Gastrocnemius medialis (tissue), 4 donors: ENCODE results near the gene PRKAG2. TPM values are rescaled to one million over a fixed set of nuclear protein-coding genes. Genes with fewer than 3 reads are reported as not detected.

Experiments used
- ATAC-seq, 2 donors: fragments of 150-250 bp; one replicate each; pipeline ENCODE4 v1.9.1; 2016
- DNase-seq, 2 donors: peaks; one replicate each; pipeline ENCODE4 v3.0.0-alpha.2; 2019
- H3K27ac ChIP-seq, 4 donors: fragments of 200-600 bp; sonication (generic); 1 replicate in 1 of 4; 2 replicates in 3 of 4; pipeline ENCODE4 v1.5.1; 2016 to 2018; ENCODE audit warnings: mild to moderate bottlenecking in 2 of 4, moderate library complexity in 1 of 4
- H3K27me3 ChIP-seq, 3 donors: fragments of 200-600 bp; sonication (generic) in 2 of 3; 1 replicate in 1 of 3; 2 replicates in 2 of 3; pipeline versions ENCODE4 v1.5.1 to v1.6.0; 2016 to 2019; ENCODE audit warnings: mild to moderate bottlenecking in 1 of 3, moderate library complexity in 1 of 3
- H3K36me3 ChIP-seq, 2 donors: fragments of 200-600 bp; sonication (generic) in 1 of 2; one replicate each; pipeline ENCODE4 v1.5.1; 2017 to 2018
- H3K4me1 ChIP-seq, 2 donors: fragments of 200-600 bp; sonication (generic) in 1 of 2; one replicate each; pipeline ENCODE4 v1.5.1; 2016 to 2017; ENCODE audit warnings: mild to moderate bottlenecking in 2 of 2
- H3K4me3 ChIP-seq, 4 donors: fragments of 200-600 bp; sonication (generic) in 3 of 4; 1 replicate in 1 of 4; 2 replicates in 3 of 4; pipeline ENCODE4 v1.5.1; 2016 to 2019; ENCODE audit warnings: mild to moderate bottlenecking in 2 of 4
- H3K9me3 ChIP-seq, 3 donors: fragments of 200-600 bp; sonication (generic) in 2 of 3; 1 replicate in 1 of 3; 2 replicates in 2 of 3; pipeline ENCODE4 v1.5.1; 2016 to 2019
- POLR2A ChIP-seq, 2 donors: fragments of 450-650 bp; IDR thresholded peaks; one replicate each; pipeline ENCODE4 v1.6.1; 2017; ENCODE audit warnings: antibody characterized with exemption in 2 of 2, mild to moderate bottlenecking in 2 of 2, moderate library complexity in 2 of 2
- in situ Hi-C, 4 donors: fragments of 200-750 bp; cut with MboI; loops; one replicate each; pipeline versions ENCODE4 v1.15.0 to v1.8.0; 2017; ENCODE audit warnings: low sequenced_read_pairs in 4 of 4
- intact Hi-C: fragments of 100-400 bp; cut with DNase I; formaldehyde crosslinking; loops from one replicate; pipeline ENCODE4 v1.15.1; 2023; ENCODE audit warnings: low total_unique reads
- total RNA-seq, 4 donors: library from RNA; depleted of rRNA; stranded (reverse); fragments of >200 nt; gene quantifications; one replicate each; pipeline versions ENCODE4 v1.1.0 to v1.2.3, GENCODE V29; 2016
- TF ChIP-seq, protein P1 (sequence below), 5 experiments: fragments of 450-650 bp in 3 of 5; fragments of 200-600 bp in 2 of 5; sonication (generic) in 2 of 5; IDR thresholded peaks in 4 of 5; conservative IDR thresholded peaks in 1 of 5; 1 replicate in 4 of 5; 2 replicates in 1 of 5; pipeline ENCODE4 v1.5.1; 2016 to 2019; ENCODE audit warnings: antibody characterized with exemption in 5 of 5, mild to moderate bottlenecking in 3 of 5, moderate library complexity in 3 of 5

PRKAG2 gene
- total RNA-seq, 4 donors from 2014 or later, result 5.3 to 32.6 (median 13.9) TPM

- in situ Hi-C loops, result no loop called here
- Histone ChIP-seq H3K36me3 (no peaks in the 10 kb centered on the region), H3K9me3 (no peaks in the 10 kb centered on the region), H3K27me3 (no peaks in the 10 kb centered on the region), H3K4me3 (no peak overlapping the region), H3K4me1 (peaks cover 8 to 15% of the 10 kb centered on the region in 2 donors), H3K27ac (peak overlapping the region in 1 of 4 donors; percentile 66)
- ATAC-seq, result no peak
- TF ChIP-seq, protein P1, sequence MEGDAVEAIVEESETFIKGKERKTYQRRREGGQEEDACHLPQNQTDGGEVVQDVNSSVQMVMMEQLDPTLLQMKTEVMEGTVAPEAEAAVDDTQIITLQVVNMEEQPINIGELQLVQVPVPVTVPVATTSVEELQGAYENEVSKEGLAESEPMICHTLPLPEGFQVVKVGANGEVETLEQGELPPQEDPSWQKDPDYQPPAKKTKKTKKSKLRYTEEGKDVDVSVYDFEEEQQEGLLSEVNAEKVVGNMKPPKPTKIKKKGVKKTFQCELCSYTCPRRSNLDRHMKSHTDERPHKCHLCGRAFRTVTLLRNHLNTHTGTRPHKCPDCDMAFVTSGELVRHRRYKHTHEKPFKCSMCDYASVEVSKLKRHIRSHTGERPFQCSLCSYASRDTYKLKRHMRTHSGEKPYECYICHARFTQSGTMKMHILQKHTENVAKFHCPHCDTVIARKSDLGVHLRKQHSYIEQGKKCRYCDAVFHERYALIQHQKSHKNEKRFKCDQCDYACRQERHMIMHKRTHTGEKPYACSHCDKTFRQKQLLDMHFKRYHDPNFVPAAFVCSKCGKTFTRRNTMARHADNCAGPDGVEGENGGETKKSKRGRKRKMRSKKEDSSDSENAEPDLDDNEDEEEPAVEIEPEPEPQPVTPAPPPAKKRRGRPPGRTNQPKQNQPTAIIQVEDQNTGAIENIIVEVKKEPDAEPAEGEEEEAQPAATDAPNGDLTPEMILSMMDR (IDR thresholded peaks at IDR 0.05 in 4 of 5, conservative IDR thresholded peaks at IDR 0.05 in 1 of 5), result no peak
- no peak for TF ChIP-seq POLR2A (IDR thresholded peaks at IDR 0.05)
- intact Hi-C loops, result loop anchor here (2.0 to 10.0 kb wide), 3 partner anchors 90 to 238 kb away; partner anchors contain the start of gene GALNT11
- DNase-seq, result no peak
These were observed 4.1 kb downstream of the PRKAG2 start for GRCh38 chr7:151872531-151873401.

DNA sequence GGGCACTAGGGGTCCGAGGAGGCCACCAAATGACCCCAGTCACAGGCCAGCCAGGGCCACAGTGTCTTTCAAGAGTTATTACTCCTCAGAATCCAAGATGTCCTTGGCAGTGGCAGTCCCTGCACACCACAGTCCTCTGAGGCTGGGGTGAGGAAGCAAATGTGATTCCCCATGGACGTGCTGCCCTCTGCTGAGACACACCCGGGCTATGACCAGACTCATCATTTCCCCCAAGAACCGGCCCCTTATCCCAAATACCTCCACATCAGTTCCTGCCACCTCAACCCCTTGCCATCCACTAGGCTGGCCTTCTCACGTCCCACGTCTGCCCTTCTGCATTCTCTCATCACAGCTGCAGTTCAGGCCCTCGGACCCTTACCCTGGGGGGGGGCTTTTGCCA is 5.0 kb downstream of the PRKAG2 start:
- no peak overlapping the region for H3K27ac ChIP-seq
- in situ Hi-C loops, result no loop called here
- ATAC-seq (no peak), DNase-seq (no peak)
- no peaks in the 10 kb centered on the region for H3K9me3 ChIP-seq
- no peak overlapping the region for H3K4me3 ChIP-seq
- TF ChIP-seq, protein P1 (IDR thresholded peaks at IDR 0.05 in 4 of 5, conservative IDR thresholded peaks at IDR 0.05 in 1 of 5), result no peak
- TF ChIP-seq POLR2A (IDR thresholded peaks at IDR 0.05), result no peak
- intact Hi-C loops, result loop anchor here (2.0 to 10.0 kb wide), 3 partner anchors 89 to 237 kb away; partner anchors contain the start of gene GALNT11
- peaks cover 8 to 12% of the 10 kb centered on the region in 2 donors for H3K4me1 ChIP-seq
- H3K27me3 ChIP-seq, result no peaks in the 10 kb centered on the region
- H3K36me3 ChIP-seq, result no peaks in the 10 kb centered on the region

DNA sequence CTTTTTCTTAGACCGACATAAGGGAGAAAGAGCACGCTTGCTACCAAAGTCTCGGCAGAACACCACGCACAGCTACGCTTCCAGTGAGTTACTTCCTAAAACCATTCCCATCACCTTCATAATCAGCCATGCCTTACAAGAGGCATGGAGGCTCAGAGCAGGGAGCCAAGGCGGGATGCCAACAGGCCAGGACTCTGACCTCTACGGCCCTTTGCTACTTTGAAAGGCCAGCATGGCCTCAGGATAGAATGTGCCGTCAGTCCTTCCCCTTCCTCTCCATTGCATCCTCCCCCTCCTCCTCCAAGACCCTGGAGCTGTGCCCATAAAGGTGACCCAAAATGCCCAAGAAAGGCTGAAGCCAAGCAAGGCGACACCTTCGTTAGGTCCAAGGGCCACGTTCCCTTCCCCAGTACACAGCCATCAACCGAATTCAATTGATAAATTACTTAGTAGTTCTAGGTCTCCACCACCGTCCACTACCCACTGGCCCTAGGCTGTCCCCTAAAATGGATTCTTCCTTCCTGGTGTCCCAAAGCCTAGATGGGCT is 5.7 kb downstream of the PRKAG2 start:
- TF ChIP-seq, protein P1 (IDR thresholded peaks at IDR 0.05 in 4 of 5, conservative IDR thresholded peaks at IDR 0.05 in 1 of 5), result no peak
- TF ChIP-seq POLR2A (IDR thresholded peaks at IDR 0.05), result no peak
- Histone ChIP-seq H3K4me1 (peaks cover 8 to 12% of the 10 kb centered on the region in 2 donors), H3K27me3 (no peaks in the 10 kb centered on the region), H3K9me3 (no peaks in the 10 kb centered on the region), H3K4me3 (no peak overlapping the region), H3K27ac (no peak overlapping the region), H3K36me3 (no peaks in the 10 kb centered on the region)
- ATAC-seq (no peak), DNase-seq (no peak)
- intact Hi-C loops, result loop anchor here (10.0 kb wide), 2 partner anchors 154 to 236 kb away; partner anchors contain the start of gene GALNT11
- in situ Hi-C loops, result no loop called here

DNA sequence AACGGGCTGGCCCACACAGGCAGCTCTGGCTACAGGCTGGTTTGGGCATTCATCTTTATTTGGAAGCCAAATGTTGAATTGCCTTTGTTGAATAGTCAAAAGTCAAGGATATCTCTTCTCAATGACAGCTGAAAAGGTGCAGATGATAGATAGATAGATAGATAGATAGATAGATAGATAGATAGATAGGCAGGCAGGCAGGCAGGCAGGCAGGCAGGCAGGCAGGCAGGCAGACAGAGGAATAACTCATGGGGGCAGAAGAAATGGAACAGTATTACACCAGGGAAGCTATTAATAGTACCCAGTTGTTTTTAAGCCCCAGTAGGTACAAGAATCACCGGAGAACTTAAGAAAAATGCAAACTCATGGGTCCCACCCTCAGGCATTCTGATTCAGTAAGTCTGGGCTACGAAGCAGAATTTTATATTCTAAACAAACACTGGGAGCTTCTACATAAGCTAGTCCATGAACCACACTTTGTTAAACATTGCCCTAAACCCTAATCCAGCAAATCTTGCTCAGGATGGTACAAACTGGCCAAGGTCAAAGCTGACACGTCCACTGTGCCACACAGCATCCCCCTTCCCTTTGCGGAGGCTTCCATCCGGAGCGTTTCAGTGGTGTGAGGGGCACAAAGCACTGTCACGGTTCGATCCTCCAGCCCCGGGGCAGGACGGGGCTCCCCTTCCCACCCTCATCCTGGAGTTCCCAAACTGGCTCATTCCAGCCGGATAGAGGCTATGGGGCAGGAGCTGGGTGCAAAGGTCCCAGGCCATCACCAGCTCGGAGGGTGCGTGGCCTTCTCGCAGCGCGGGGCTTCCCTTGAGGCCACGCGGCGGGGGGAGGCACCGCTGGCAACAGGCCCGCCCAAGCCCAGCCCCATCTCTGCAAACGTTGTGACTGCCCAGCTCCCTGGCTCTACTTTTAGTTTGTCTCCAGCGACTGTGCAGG is 6.7 kb downstream of the PRKAG2 start:
- H3K27ac ChIP-seq, result no peak overlapping the region
- peaks cover 8 to 12% of the 10 kb centered on the region in 2 donors for H3K4me1 ChIP-seq
- ATAC-seq (no peak), DNase-seq (no peak)
- no peaks in the 10 kb centered on the region for H3K36me3 ChIP-seq
- H3K9me3 ChIP-seq, result no peaks in the 10 kb centered on the region
- in situ Hi-C loops, result no loop called here
- TF ChIP-seq POLR2A (IDR thresholded peaks at IDR 0.05), result no peak
- TF ChIP-seq, protein P1 (IDR thresholded peaks at IDR 0.05 in 4 of 5, conservative IDR thresholded peaks at IDR 0.05 in 1 of 5), result no peak
- no peaks in the 10 kb centered on the region for H3K27me3 ChIP-seq
- intact Hi-C loops, result loop anchor here (10.0 kb wide), 2 partner anchors 155 to 235 kb away; partner anchors contain the start of gene GALNT11
- no peak overlapping the region for H3K4me3 ChIP-seq
